Neuronal stem cell (in vitro differentiated cells): ENCODE measurements around the gene ARID3C.

ENCODE experiments used
- DNase-seq: peaks from one replicate; pipeline ENCODE4 v3.0.0-alpha.2; 2013; ENCODE audit warnings: low spot score
- H2AFZ ChIP-seq: one replicate; pipeline ENCODE4 v1.6.1; 2013; ENCODE audit warnings: mild to moderate bottlenecking, low read length, inconsistent platforms
- H2AK5ac ChIP-seq: 2 replicates; pipeline ENCODE4 v1.6.1; 2013; ENCODE audit warnings: low read depth, mild to moderate bottlenecking, inconsistent platforms, low read length, moderate library complexity, mixed read lengths
- H2BK120ac ChIP-seq: 2 replicates; pipeline ENCODE4 v1.6.1; 2013; ENCODE audit warnings: low read depth, mild to moderate bottlenecking, inconsistent platforms, low read length, moderate library complexity, mixed read lengths
- H2BK12ac ChIP-seq: one replicate; pipeline ENCODE4 v1.6.1; 2013; ENCODE audit warnings: low read length, inconsistent platforms
- H2BK15ac ChIP-seq: 2 replicates; pipeline ENCODE4 v1.6.1; 2013; ENCODE audit warnings: mild to moderate bottlenecking, low read length, inconsistent platforms, mixed read lengths
- H2BK5ac ChIP-seq: one replicate; pipeline ENCODE4 v1.6.1; 2013; ENCODE audit warnings: inconsistent platforms, mild to moderate bottlenecking, low read length, moderate library complexity
- H3K14ac ChIP-seq: one replicate; pipeline ENCODE4 v1.6.1; 2013; ENCODE audit warnings: low read length, inconsistent platforms
- H3K18ac ChIP-seq: 2 replicates; pipeline ENCODE4 v1.6.1; 2013; ENCODE audit warnings: low read length, inconsistent platforms
- H3K23ac ChIP-seq: 2 replicates; pipeline ENCODE4 v1.6.1; 2013; ENCODE audit warnings: low read depth, mild to moderate bottlenecking, mixed read lengths, low read length, inconsistent platforms; ENCODE audit not compliant: poor library complexity
- H3K27ac ChIP-seq: replicated peaks from 3 replicates; pipeline ENCODE4 v1.5.1; 2013; ENCODE audit warnings: low read length, inconsistent platforms
- H3K27me3 ChIP-seq, 3 experiments: 2 replicates each; pipeline ENCODE4 v1.6.1; 2013; ENCODE audit warnings: low read length in 3 of 3, mild to moderate bottlenecking in 2 of 3, inconsistent platforms in 1 of 3, low read depth in 1 of 3, mixed read lengths in 1 of 3, moderate library complexity in 1 of 3; ENCODE audit not compliant: control insufficient read depth in 3 of 3, insufficient read depth in 3 of 3
- H3K36me3 ChIP-seq, 2 donors: replicated peaks in 1 of 2; 2 replicates each; pipeline ENCODE4 v1.6.1; 2013; ENCODE audit warnings: low read length in 2 of 2; ENCODE audit not compliant: control insufficient read depth in 2 of 2, insufficient read depth in 2 of 2
- H3K4ac ChIP-seq: 2 replicates; pipeline ENCODE4 v1.6.1; 2013; ENCODE audit warnings: inconsistent platforms, mild to moderate bottlenecking, low read length, moderate library complexity
- H3K4me1 ChIP-seq, 2 donors: 1 replicate in 1 of 2; 2 replicates in 1 of 2; pipeline ENCODE4 v1.6.1; 2013; ENCODE audit warnings: low read length in 2 of 2, low read depth in 1 of 2; ENCODE audit not compliant: control insufficient read depth in 2 of 2, insufficient read depth in 1 of 2
- H3K4me2 ChIP-seq: one replicate; pipeline ENCODE4 v1.6.1; 2013; ENCODE audit warnings: mild to moderate bottlenecking, low read length, inconsistent platforms; ENCODE audit not compliant: insufficient read depth, poor library complexity, severe bottlenecking
- H3K4me3 ChIP-seq, 2 donors: 2 replicates each; pipeline ENCODE4 v1.5.1; 2013; ENCODE audit warnings: low read length in 2 of 2, mild to moderate bottlenecking in 2 of 2, inconsistent platforms in 1 of 2, moderate library complexity in 1 of 2
- H3K79me1 ChIP-seq: one replicate; pipeline ENCODE4 v1.6.1; 2013; ENCODE audit warnings: low read depth, mild to moderate bottlenecking, inconsistent platforms, low read length, moderate library complexity
- H3K9ac ChIP-seq: one replicate; pipeline ENCODE4 v1.6.1; 2013; ENCODE audit warnings: mild to moderate bottlenecking, low read depth, low read length, inconsistent platforms; ENCODE audit not compliant: poor library complexity
- H3K9me3 ChIP-seq, 2 donors: replicated peaks in 1 of 2; 2 replicates each; pipeline versions ENCODE3 to v1.6.1; 2013; ENCODE audit warnings: low read length in 2 of 2, mild to moderate bottlenecking in 2 of 2, inconsistent platforms in 1 of 2, low read depth in 1 of 2, mixed read lengths in 1 of 2, moderate library complexity in 1 of 2; ENCODE audit not compliant: control insufficient read depth in 2 of 2, insufficient read depth in 1 of 2
- H4K8ac ChIP-seq: one replicate; pipeline ENCODE4 v1.6.1; 2013; ENCODE audit warnings: low read depth, mild to moderate bottlenecking, inconsistent platforms, low read length, moderate library complexity
- H4K91ac ChIP-seq: one replicate; pipeline ENCODE4 v1.6.1; 2013; ENCODE audit warnings: low read length, low read depth, mild to moderate bottlenecking, inconsistent platforms; ENCODE audit not compliant: poor library complexity
- WGBS, 2 donors: extraction: QIAGEN DNeasy Blood & Tissue Kit; methylation state at CpG; one replicate each; pipeline ENCODE4 v1.1.7; 2013; ENCODE audit warnings: missing lambda C conversion rate in 2 of 2, mixed read lengths in 1 of 2; ENCODE audit not compliant: insufficient read length in 2 of 2, insufficient replicate concordance in 1 of 2; ENCODE audit errors: extremely low coverage in 2 of 2; 5-methylcytosine and 5-hydroxymethylcytosine counted together

ARID3C gene

GRCh38 chr9:34647084-34647403 lies 18.2 kb upstream of the ARID3C start:
- peak overlapping the region; percentile 5 for H3K14ac ChIP-seq
- H3K9ac ChIP-seq: peak overlapping the region; percentile 95
- no peak overlapping the region for H2BK15ac ChIP-seq
- H3K36me3 ChIP-seq: peaks cover 19 to 23% of the 10 kb centered on the region in 2 donors
- no peak overlapping the region for H2BK12ac ChIP-seq
- no peak overlapping the region for H4K91ac ChIP-seq
- peaks cover 23 to 24% of the 10 kb centered on the region in 2 donors for H3K4me1 ChIP-seq
- no peak overlapping the region for H3K4ac ChIP-seq
- peak overlapping the region; percentile 81 to 87 for H3K4me3 ChIP-seq
- H3K9me3 ChIP-seq: peaks cover 0 to 2% of the 10 kb centered on the region in 2 donors
- DNase-seq: no peak
- H3K79me1 ChIP-seq: no peaks in the 10 kb centered on the region
- H4K8ac ChIP-seq: no peak overlapping the region
- no peak overlapping the region for H2BK120ac ChIP-seq
- peak overlapping the region; percentile 13 for H2BK5ac ChIP-seq
- peak overlapping the region; percentile 49 for H3K18ac ChIP-seq
- no CpG with 5 or more reads among the region's 8 CpGs for WGBS, 2 donors
- H3K4me2 ChIP-seq: peak overlapping the region; percentile 89
- no peak overlapping the region for H3K23ac ChIP-seq
- peak overlapping the region; percentile 9 for H2AK5ac ChIP-seq
- peak overlapping the region; percentile 95 for H3K27ac ChIP-seq
- H2AFZ ChIP-seq: peak overlapping the region; percentile 96
- no peaks in the 10 kb centered on the region for H3K27me3 ChIP-seq

- Histone ChIP-seq H2BK120ac (no peak within 1 kb of the TSS), H2AFZ (peak within 1 kb of the TSS; percentile 96), H3K79me1 (no peaks in the 10 kb centered on the region), H2BK5ac (peak within 1 kb of the TSS; percentile 21), H3K23ac (no peak within 1 kb of the TSS), H3K14ac (peak within 1 kb of the TSS; percentile 94), H3K4me3 (peak within 1 kb of the TSS; percentile 81 to 87), H3K36me3 (peaks cover 19 to 23% of the 10 kb centered on the region in 2 donors), H2BK12ac (no peak within 1 kb of the TSS), H3K4ac (no peak within 1 kb of the TSS), H2AK5ac (peak within 1 kb of the TSS; percentile 66), H4K8ac (peak within 1 kb of the TSS; percentile 88), H2BK15ac (no peak within 1 kb of the TSS), H3K27me3 (no peaks in the 10 kb centered on the region), H3K4me1 (peaks cover 20 to 22% of the 10 kb centered on the region in 2 donors), H3K27ac (peak within 1 kb of the TSS; percentile 95), H3K9me3 (peaks cover 0 to 2% of the 10 kb centered on the region in 2 donors), H4K91ac (peak within 1 kb of the TSS; percentile 40), H3K18ac (peak within 1 kb of the TSS; percentile 92), H3K4me2 (peak within 1 kb of the TSS; percentile 89), H3K9ac (peak within 1 kb of the TSS; percentile 95)
- no CpG with 5 or more reads among the region's 43 CpGs for WGBS, 2 donors
- peak; percentile 83 for DNase-seq
Measured at GRCh38 chr9:34646211-34647083, 17.6 kb upstream of the ARID3C start, which contains the start of gene GALT. GALT (plus strand) TSS chr9:34646675; CDS start chr9:34646705, 30 bp downstream.

GRCh38 chr9:34644766-34645314 lies 16.0 kb upstream of the ARID3C start:
- H2AK5ac ChIP-seq: no peak overlapping the region
- DNase-seq: no peak
- H2BK15ac ChIP-seq: no peak overlapping the region
- peaks cover 19% of the 10 kb centered on the region in 2 donors for H3K36me3 ChIP-seq
- no peak overlapping the region for H4K8ac ChIP-seq
- H2BK120ac ChIP-seq: no peak overlapping the region
- H3K23ac ChIP-seq: no peak overlapping the region
- no peak overlapping the region for H2AFZ ChIP-seq
- H2BK12ac ChIP-seq: no peak overlapping the region
- no peak overlapping the region for H2BK5ac ChIP-seq
- H3K14ac ChIP-seq: no peak overlapping the region
- H3K9ac ChIP-seq: no peak overlapping the region
- H3K4ac ChIP-seq: no peak overlapping the region
- H3K27ac ChIP-seq: no peak overlapping the region
- H4K91ac ChIP-seq: no peak overlapping the region
- H3K4me3 ChIP-seq: no peak overlapping the region
- H3K27me3 ChIP-seq: no peaks in the 10 kb centered on the region
- H3K9me3 ChIP-seq: peaks cover 0 to 2% of the 10 kb centered on the region in 2 donors
- H3K79me1 ChIP-seq: no peaks in the 10 kb centered on the region
- no peak overlapping the region for H3K18ac ChIP-seq
- peaks cover 12 to 16% of the 10 kb centered on the region in 2 donors for H3K4me1 ChIP-seq
- H3K4me2 ChIP-seq: no peak overlapping the region

GRCh38 chr9:34642679-34643078 lies 13.8 kb upstream of the ARID3C start:
- Histone ChIP-seq H3K27me3 (no peaks in the 10 kb centered on the region), H2AFZ (no peak overlapping the region), H3K9ac (no peak overlapping the region), H3K18ac (no peak overlapping the region), H3K4me1 (peaks cover 12 to 17% of the 10 kb centered on the region in 2 donors), H4K8ac (no peak overlapping the region), H3K4me3 (no peak overlapping the region), H3K79me1 (no peaks in the 10 kb centered on the region), H3K27ac (no peak overlapping the region), H3K9me3 (peaks cover 0 to 2% of the 10 kb centered on the region in 2 donors), H2BK120ac (no peak overlapping the region), H2BK5ac (no peak overlapping the region), H4K91ac (no peak overlapping the region), H3K23ac (no peak overlapping the region), H3K4ac (no peak overlapping the region), H3K14ac (no peak overlapping the region), H2BK12ac (no peak overlapping the region), H2BK15ac (no peak overlapping the region), H3K4me2 (no peak overlapping the region), H2AK5ac (no peak overlapping the region), H3K36me3 (no peaks in the 10 kb centered on the region)
- WGBS, 2 donors: no CpG with 5 or more reads among the region's 1 CpG
- no peak for DNase-seq
